Measurements from ENCODE around the gene SLC16A5. TPM values are rescaled to one million over a fixed set of nuclear protein-coding genes. Genes with fewer than 3 reads are reported as not detected.
"Not testable (repeated sequence)": the region's sequence is repeated elsewhere in the genome, so short reads cannot be mapped to it uniquely, and the experiment has no call there.

The SLC16A5 gene
- total and polyA plus RNA-seq, 3 donors from 2014 or later, result 6.4 to 11.1 (median 6.9) TPM

- peak; percentile 60 for DNase-seq
- no peak for TF ChIP-seq POLR2A (IDR thresholded peaks at IDR 0.05)
- TF ChIP-seq CTCF (IDR thresholded peaks at IDR 0.05), result peak in 1 of 3 experiments; percentile 20
- Histone ChIP-seq H3K27ac (peak overlapping the region; percentile 76 to 87), H3K9me3 (no peaks in the 10 kb centered on the region), H3K27me3 (no peaks in the 10 kb centered on the region), H3K4me1 (peaks cover 19% of the 10 kb centered on the region), H3K36me3 (ENCODE audit: low read depth, missing control alignments) (no peaks in the 10 kb centered on the region), H3K4me3 (peak overlapping the region; percentile 69 to 81)
- intact Hi-C loops (cut with DNase I; ENCODE audit: low total_unique reads), result no loop called here
- 10 to 17% methylated on average over 20 to 29 of the region's 29 CpGs for WGBS, 2 donors
These were observed 43.0 kb downstream of the SLC16A5 start for GRCh38 chr17:75130632-75131277.

GRCh38 chr17:75131278-75132017 is 43.7 kb downstream of the SLC16A5 start, which contains the start of gene NT5C:
Gene NT5C (minus strand): TSS chr17:75131742. CDS start chr17:75131707, 35 bp downstream.
- no peaks in the 10 kb centered on the region for H3K27me3 ChIP-seq
- H3K36me3 ChIP-seq (ENCODE audit: low read depth, missing control alignments), result no peaks in the 10 kb centered on the region
- 0 to 2% methylated on average over 14 to 58 of the region's 82 CpGs for WGBS, 2 donors
- peaks cover 26% of the 10 kb centered on the region for H3K4me1 ChIP-seq
- peak; percentile 92 for DNase-seq
- H3K9me3 ChIP-seq, result no peaks in the 10 kb centered on the region
- H3K27ac ChIP-seq, result peak within 1 kb of the TSS; percentile 76 to 87
- intact Hi-C loops (cut with DNase I; ENCODE audit: low total_unique reads), result no loop called here
- TF ChIP-seq POLR2A (IDR thresholded peaks at IDR 0.05) (no peak), CTCF (IDR thresholded peaks at IDR 0.05) (peak; percentile 50 to 65 (median 63))
- H3K4me3 ChIP-seq, result peak within 1 kb of the TSS; percentile 69 to 81

GRCh38 chr17:75132018-75133000 is 44.6 kb downstream of the SLC16A5 start:
- DNase-seq; H3K27me3 ChIP-seq; H3K9me3 ChIP-seq; H3K36me3 ChIP-seq (ENCODE audit: low read depth, missing control alignments); intact Hi-C loops (cut with DNase I; ENCODE audit: low total_unique reads): not testable (repeated sequence)
- WGBS, 2 donors, result 54 to 66% methylated on average over 37 to 40 of the region's 40 CpGs
- Histone ChIP-seq H3K4me3 (peak overlapping the region; percentile 69 to 81), H3K27ac (peak overlapping the region; percentile 76 to 87), H3K4me1 (peaks cover 27% of the 10 kb centered on the region)

GRCh38 chr17:75133001-75133400 is 45.2 kb downstream of the SLC16A5 start:
- intact Hi-C loops (cut with DNase I; ENCODE audit: low total_unique reads), result no loop called here
- Histone ChIP-seq H3K27ac (no peak overlapping the region), H3K36me3 (ENCODE audit: low read depth, missing control alignments) (no peaks in the 10 kb centered on the region), H3K27me3 (no peaks in the 10 kb centered on the region), H3K4me1 (peaks cover 27% of the 10 kb centered on the region), H3K9me3 (no peaks in the 10 kb centered on the region), H3K4me3 (no peak overlapping the region)
- TF ChIP-seq CTCF (IDR thresholded peaks at IDR 0.05), result no peak
- no peak for TF ChIP-seq POLR2A (IDR thresholded peaks at IDR 0.05)
- WGBS, 2 donors, result 75 to 83% methylated on average over 3 of the region's 3 CpGs
- no peak for DNase-seq

- intact Hi-C loops (cut with DNase I; ENCODE audit: low total_unique reads); H3K36me3 ChIP-seq (ENCODE audit: low read depth, missing control alignments); H3K27me3 ChIP-seq; H3K9me3 ChIP-seq; H3K4me3 ChIP-seq; DNase-seq: not testable (repeated sequence)
- Histone ChIP-seq H3K4me1 (peaks cover 27% of the 10 kb centered on the region), H3K27ac (peak overlapping the region in 1 of 2 donors; percentile 72)
- WGBS, 2 donors, result 89 to 92% methylated on average over 14 of the region's 14 CpGs
These were observed 46.0 kb downstream of the SLC16A5 start for GRCh38 chr17:75133607-75134347.
